IgD-negative memory B cell (primary cell): ENCODE measurements around the gene DNAJB8. TPM values are rescaled to one million over a fixed set of nuclear protein-coding genes. Genes with fewer than 3 reads are reported as not detected.

Source experiments
- H3K27ac Mint-ChIP-seq, 3 donors: one replicate each; pipeline ENCODE4 v1.8.0; 2020 to 2022; ENCODE audit warnings: mild to moderate bottlenecking in 3 of 3, mixed read lengths in 3 of 3, moderate library complexity in 1 of 3
- H3K27me3 Mint-ChIP-seq: one replicate; pipeline ENCODE4 v1.8.0; 2021; ENCODE audit warnings: mixed read lengths
- H3K36me3 Mint-ChIP-seq: one replicate; pipeline ENCODE4 v1.8.0; 2020; ENCODE audit warnings: mild to moderate bottlenecking, mixed read lengths
- H3K4me1 Mint-ChIP-seq, 3 donors: one replicate each; pipeline ENCODE4 v1.8.0; 2020 to 2022; ENCODE audit warnings: mixed read lengths in 3 of 3, mild to moderate bottlenecking in 1 of 3
- H3K4me3 Mint-ChIP-seq, 4 donors: one replicate each; pipeline ENCODE4 v1.8.0; 2020 to 2022; ENCODE audit warnings: mild to moderate bottlenecking in 4 of 4, mixed read lengths in 4 of 4, moderate library complexity in 3 of 4
- H3K9me3 Mint-ChIP-seq, 3 donors: one replicate each; pipeline ENCODE4 v1.8.0; 2020 to 2021; ENCODE audit warnings: mixed read lengths in 3 of 3, mild to moderate bottlenecking in 1 of 3
- polyA plus RNA-seq: library from polyadenylated mRNA; unstranded; fragments of 300-500 nt; fragmentation: Illumina TruSeq; gene quantifications from one replicate; pipeline ENCODE4 v1.2.3, GENCODE V29; 2021

Gene DNAJB8
- polyA plus RNA-seq, 1 donor from 2014 or later, result not detected

DNA sequence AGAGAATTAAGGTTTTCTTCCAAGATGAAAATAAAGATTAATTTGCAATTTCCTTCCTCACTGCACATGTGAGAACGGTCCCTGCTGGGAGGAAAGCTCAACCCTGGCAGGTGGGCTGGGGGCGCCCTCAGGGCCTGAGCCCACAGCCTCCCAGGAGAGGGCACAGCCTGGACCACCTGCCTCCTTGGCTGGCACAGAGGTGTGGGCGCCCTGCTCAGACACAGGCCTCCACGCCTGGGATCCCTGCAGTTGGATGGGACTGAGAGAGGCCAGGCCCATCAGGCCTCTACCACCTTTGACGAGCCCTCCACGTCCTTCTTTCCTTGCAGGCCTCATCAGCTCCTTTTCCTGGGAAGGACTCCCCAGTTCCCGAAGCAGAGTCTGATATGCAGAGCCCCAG, 46.4 kb downstream of the DNAJB8 start:
- H3K4me1 Mint-ChIP-seq, result peaks cover 0 to 4% (median 1%) of the 10 kb centered on the region in 3 donors
- H3K27me3 Mint-ChIP-seq, result peaks cover 1% of the 10 kb centered on the region
- H3K9me3 Mint-ChIP-seq, result no peaks in the 10 kb centered on the region
- H3K36me3 Mint-ChIP-seq, result peaks cover 2% of the 10 kb centered on the region
- H3K4me3 Mint-ChIP-seq, result no peak overlapping the region
- peak overlapping the region in 1 of 3 donors; percentile 69 for H3K27ac Mint-ChIP-seq

DNA sequence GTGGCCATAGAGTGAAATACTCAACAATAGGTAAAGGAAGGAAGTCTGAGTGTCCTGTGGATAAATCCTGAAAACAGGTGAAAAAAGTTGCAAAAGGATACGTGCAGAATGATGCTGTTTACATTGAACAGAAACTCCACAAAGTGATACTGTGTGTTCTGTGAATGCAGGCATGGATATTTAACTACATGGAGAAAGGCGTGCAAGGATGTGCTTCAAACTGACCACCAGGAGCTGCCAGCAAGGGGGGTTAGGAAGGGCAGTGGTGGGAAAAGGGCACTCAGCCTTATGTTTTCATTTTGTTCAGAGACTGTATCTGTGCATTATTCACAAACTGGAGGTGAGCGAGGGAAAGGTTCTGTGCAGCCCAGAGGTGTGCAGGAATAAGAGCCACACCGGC, 47.4 kb downstream of the DNAJB8 start:
- no peaks in the 10 kb centered on the region for H3K9me3 Mint-ChIP-seq
- no peaks in the 10 kb centered on the region for H3K27me3 Mint-ChIP-seq
- H3K27ac Mint-ChIP-seq, result no peak overlapping the region
- H3K4me3 Mint-ChIP-seq, result peak overlapping the region in 1 of 4 donors; percentile 70
- peaks cover 4% of the 10 kb centered on the region for H3K36me3 Mint-ChIP-seq
- H3K4me1 Mint-ChIP-seq, result peaks cover 1 to 4% (median 3%) of the 10 kb centered on the region in 3 donors

DNA sequence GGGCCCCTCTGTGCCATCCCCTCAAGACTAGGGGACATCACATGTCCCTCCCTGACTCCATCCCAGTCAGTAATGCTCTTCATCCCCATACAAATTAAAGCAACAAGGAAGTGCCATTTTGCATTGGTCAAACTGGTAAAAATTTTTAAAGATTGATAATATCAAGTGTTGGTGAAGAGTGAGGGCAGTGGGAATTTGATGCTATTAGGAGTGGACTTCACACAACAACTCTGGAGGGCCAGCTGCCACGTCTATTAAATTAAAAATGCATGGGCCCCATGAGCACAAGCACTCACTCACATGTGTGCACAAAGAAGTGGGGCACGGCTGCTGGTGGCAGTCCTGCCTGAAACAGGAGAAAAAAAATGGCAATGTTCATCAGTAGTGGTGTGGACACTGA, 47.8 kb downstream of the DNAJB8 start:
- H3K4me1 Mint-ChIP-seq, result peaks cover 1 to 4% (median 3%) of the 10 kb centered on the region in 3 donors
- no peak overlapping the region for H3K4me3 Mint-ChIP-seq
- H3K9me3 Mint-ChIP-seq, result no peaks in the 10 kb centered on the region
- peaks cover 4% of the 10 kb centered on the region for H3K36me3 Mint-ChIP-seq
- H3K27me3 Mint-ChIP-seq, result no peaks in the 10 kb centered on the region
- no peak overlapping the region for H3K27ac Mint-ChIP-seq

DNA sequence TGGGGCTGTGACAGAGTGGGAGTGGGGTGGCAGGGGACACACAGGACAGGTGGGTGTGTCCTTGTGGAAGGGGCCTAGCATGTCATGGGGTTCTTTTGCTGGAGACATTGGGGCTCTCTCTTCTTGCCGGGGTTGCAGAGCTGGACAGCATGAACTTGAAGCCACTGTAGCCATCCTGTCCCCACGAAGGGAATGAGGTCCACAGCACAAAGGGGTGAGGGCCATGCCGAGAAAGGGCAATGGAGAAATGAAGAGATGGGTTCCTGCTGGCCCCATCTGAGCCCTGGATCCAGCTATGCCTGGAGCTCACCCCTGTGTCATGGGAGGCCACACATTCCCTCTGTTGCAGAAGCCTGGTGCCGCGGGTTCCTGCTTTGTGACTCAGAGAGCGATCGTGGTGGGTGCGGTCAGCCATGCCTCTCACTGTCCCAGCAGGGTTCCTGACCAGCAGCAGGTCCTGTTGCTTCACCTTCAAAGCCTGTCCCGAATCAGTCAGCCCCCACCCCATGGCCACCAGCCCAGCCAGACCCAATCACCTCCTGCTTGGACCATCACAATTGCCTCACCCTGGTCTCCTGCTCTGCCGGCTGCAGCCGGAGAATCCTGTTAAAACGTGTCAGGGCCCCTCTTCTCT, 50.0 kb downstream of the DNAJB8 start:
- Mint-ChIP-seq H3K4me1 (peaks cover 0 to 3% (median 1%) of the 10 kb centered on the region in 3 donors), H3K36me3 (peaks cover 6% of the 10 kb centered on the region), H3K9me3 (no peaks in the 10 kb centered on the region), H3K27me3 (no peaks in the 10 kb centered on the region), H3K27ac (peak overlapping the region in 1 of 3 donors; percentile 59), H3K4me3 (no peak overlapping the region)

DNA sequence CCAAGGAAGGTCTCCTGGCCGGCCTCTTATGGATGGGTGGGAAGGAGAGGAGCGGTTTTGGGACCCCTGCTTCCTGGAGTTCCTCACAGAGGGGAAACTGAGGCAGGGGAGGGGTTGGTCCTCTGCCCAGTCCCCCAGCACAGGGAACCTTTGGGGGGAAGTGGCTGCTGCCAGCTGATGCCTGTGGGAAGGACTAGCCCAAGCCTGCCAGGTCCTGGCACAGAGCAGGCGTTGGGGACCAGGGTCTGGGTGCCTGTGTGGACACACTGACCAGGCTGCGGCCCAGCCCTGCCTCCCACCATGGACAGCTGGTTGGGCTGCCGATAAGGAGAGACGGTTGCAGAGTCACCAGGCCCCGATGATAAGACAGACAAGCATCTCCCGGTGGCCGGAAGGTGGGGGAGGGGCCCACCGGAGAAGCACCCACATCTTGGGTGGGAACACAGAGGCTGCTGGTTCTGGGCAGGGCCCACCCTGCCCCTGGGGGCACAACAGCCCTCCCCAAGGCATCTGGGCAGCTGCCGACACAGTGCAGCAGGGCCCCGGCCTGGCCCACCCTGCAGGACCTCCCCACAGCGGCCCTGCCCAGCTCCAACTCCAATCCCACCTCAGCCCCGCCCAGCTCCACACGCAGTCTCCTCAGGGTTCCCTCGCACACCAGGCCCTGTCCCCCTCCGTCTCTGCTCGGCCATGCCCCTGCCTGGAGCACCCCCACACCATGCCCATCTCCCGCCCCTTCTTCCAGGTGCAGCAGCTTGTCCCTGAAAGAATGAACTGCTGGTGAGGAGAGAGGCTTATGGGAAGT, 50.7 kb downstream of the DNAJB8 start:
- peaks cover 6% of the 10 kb centered on the region for H3K36me3 Mint-ChIP-seq
- H3K4me1 Mint-ChIP-seq, result peaks cover 0 to 3% (median 1%) of the 10 kb centered on the region in 3 donors
- no peak overlapping the region for H3K4me3 Mint-ChIP-seq
- no peaks in the 10 kb centered on the region for H3K27me3 Mint-ChIP-seq
- H3K9me3 Mint-ChIP-seq, result no peaks in the 10 kb centered on the region
- no peak overlapping the region for H3K27ac Mint-ChIP-seq

DNA sequence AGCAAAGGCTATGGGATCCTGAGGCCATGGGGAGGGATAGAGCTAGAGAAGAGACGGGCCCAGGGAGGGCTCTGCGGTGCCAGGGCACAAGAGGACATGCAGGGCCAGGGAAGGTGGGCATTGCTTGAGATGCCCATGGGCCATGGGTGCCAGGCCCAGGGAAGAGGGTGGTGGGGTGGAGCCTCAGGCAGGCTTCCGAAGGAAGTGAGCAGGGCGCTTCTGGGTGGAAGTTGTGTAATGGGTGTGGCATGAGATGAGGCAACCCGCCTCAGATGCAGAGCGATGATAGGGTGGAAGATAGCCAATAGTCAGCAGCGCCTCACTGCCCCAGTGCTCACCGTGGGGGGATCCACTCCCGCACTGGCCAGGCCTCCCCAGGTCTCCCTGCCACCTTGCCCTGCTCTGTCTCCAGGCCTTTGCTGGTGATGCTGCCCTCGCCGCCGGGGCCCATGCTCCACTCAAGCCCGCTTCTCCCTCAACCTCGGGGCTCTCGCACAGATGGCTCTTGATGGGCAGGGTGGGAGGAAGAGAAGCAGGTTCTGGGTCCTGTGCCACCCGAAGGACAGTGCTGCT, 51.4 kb downstream of the DNAJB8 start:
- H3K36me3 Mint-ChIP-seq, result peaks cover 6% of the 10 kb centered on the region
- peaks cover 0 to 3% (median 1%) of the 10 kb centered on the region in 3 donors for H3K4me1 Mint-ChIP-seq
- no peak overlapping the region for H3K4me3 Mint-ChIP-seq
- H3K27ac Mint-ChIP-seq, result no peak overlapping the region
- no peaks in the 10 kb centered on the region for H3K9me3 Mint-ChIP-seq
- no peaks in the 10 kb centered on the region for H3K27me3 Mint-ChIP-seq

DNA sequence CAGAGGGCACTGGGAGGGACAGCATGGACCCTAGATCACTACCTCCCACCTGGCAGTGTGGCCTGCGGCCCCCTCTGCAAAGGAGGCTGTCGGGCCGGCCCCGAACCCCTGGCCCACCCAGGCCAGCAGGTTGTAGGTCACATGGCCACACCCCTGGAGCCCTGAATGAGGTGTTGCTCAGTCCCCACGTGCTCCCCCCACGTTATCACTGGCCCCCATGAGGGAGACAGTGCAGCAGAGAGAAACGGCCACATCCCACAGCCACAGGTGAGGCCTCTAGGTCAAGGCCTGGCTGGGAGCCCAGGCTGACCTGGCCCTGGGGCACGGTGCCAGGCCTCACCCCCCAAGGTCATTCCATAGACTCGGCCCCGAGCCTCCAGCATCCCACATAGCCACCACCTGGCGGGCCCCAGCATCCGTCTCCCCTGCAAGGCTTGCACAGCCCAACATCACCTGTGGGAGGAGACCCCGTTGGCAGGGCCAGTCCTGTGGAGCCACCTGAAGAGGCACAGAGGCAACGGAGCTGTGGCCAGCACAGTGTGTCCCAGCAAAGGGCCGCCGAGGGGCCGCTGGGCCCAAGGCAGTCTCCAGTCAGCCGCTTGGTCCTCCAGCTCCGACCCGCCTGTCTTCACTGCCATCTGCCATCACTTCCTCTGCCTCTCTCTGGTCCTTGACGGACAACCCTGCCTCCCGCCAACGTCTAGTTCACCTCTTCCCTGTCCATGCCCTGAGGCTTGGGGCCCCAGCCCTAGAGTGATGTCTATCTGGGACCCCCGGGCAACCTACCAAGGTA, 53.1 kb downstream of the DNAJB8 start:
- Mint-ChIP-seq H3K9me3 (no peaks in the 10 kb centered on the region), H3K4me3 (no peak overlapping the region), H3K27me3 (no peaks in the 10 kb centered on the region), H3K36me3 (peaks cover 4% of the 10 kb centered on the region), H3K27ac (no peak overlapping the region), H3K4me1 (peaks cover 0 to 3% (median 0%) of the 10 kb centered on the region in 3 donors)

DNA sequence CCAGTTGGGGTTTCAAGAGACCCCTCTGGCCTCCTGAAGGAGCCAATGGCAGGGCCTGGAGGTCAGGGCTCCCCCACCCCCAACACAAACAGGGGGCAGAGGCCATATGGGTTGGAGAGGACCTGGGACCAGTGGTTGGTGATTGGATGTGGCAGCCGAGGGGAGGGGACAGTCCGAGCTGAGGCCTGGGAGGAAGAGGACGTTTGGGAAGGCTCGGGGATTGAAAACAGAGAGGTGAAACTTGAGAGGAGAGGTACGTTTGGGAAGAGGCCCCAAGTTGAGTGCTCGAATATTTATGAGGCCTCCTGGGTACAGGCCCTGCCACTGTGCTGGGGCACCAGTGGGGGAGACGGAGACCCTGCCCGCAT, 53.7 kb downstream of the DNAJB8 start:
- H3K27ac Mint-ChIP-seq, result no peak overlapping the region
- H3K4me3 Mint-ChIP-seq, result no peak overlapping the region
- peaks cover 4% of the 10 kb centered on the region for H3K36me3 Mint-ChIP-seq
- H3K4me1 Mint-ChIP-seq, result peaks cover 0 to 3% (median 0%) of the 10 kb centered on the region in 3 donors
- H3K9me3 Mint-ChIP-seq, result no peaks in the 10 kb centered on the region
- no peaks in the 10 kb centered on the region for H3K27me3 Mint-ChIP-seq

Other genes starting within 250 kb of the DNAJB8 start
- 0.11 TPM for gene GATA2, start 26.3 kb upstream of the DNAJB8 start, polyA plus RNA-seq
- gene RPN1, start 183.9 kb upstream of the DNAJB8 start, polyA plus RNA-seq, result 172 TPM